Adipocyte (in vitro differentiated cells): ENCODE measurements around the gene BCAR1.

Experiments used
- DNase-seq: peaks from one replicate; pipeline ENCODE4 v3.0.0-alpha.2; 2015; ENCODE audit warnings: low read depth
- H3K27me3 ChIP-seq: replicated peaks from 2 replicates; pipeline ENCODE4 v1.7.0; 2013; ENCODE audit warnings: mild to moderate bottlenecking, low read length, moderate library complexity; ENCODE audit not compliant: control insufficient read depth, insufficient read depth
- H3K36me3 ChIP-seq: 2 replicates; pipeline ENCODE4 v1.7.0; 2013; ENCODE audit warnings: low read length, mild to moderate bottlenecking, moderate library complexity; ENCODE audit not compliant: control insufficient read depth, insufficient read depth, severe bottlenecking
- H3K4me1 ChIP-seq: 2 replicates; pipeline ENCODE4 v1.7.0; 2013; ENCODE audit warnings: mild to moderate bottlenecking, low read length, moderate library complexity; ENCODE audit not compliant: control insufficient read depth, insufficient read depth
- H3K4me3 ChIP-seq: 2 replicates; pipeline ENCODE4 v1.7.0; 2013; ENCODE audit warnings: mild to moderate bottlenecking, low read length, moderate library complexity
- H3K9ac ChIP-seq: 2 replicates; pipeline ENCODE4 v1.7.0; 2013; ENCODE audit warnings: mild to moderate bottlenecking, low read length, moderate library complexity
- H3K9me3 ChIP-seq: 2 replicates; pipeline ENCODE4 v1.7.0; 2013; ENCODE audit warnings: mild to moderate bottlenecking, low read length, moderate library complexity; ENCODE audit not compliant: control insufficient read depth

BCAR1 gene

DNA sequence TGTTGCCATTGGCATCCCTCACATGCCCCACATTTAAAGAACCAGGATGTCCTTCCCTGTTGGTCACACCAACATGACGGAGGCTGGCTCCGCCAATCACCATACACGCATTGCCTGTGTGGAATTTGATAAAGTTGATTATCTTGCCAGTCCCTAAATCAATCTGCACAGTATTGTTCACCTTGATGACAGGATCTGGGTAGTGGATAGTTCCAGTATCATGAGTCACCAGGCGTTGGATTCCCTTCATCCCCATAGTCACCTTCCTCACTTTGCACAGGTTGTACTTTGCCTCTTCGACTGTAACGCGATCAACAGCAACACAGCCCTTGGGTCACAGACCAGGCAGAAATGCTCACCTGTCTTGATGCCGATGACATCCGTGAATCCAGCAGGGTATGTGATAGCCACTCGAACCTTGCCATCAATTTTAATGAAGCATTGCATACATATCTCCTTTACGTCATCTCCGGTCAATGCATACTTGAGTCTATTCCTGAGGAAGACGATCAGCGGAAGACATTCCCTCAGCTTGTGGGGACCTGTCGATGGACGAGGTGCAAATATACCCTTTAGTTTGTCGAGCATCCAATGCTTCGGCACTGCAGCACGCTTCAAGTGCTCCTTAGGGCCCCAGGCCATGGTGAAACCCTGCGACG, 58.7 kb downstream of the BCAR1 start:
- Histone ChIP-seq H3K9ac (no peak overlapping the region), H3K4me1 (no peaks in the 10 kb centered on the region), H3K9me3 (peaks cover 23% of the 10 kb centered on the region), H3K4me3 (no peak overlapping the region), H3K27me3 (peaks cover 34% of the 10 kb centered on the region), H3K36me3 (no peaks in the 10 kb centered on the region)
- no peak for DNase-seq

GRCh38 chr16:75189638-75190245, 61.7 kb downstream of the BCAR1 start:
- Histone ChIP-seq H3K9me3 (peaks cover 13% of the 10 kb centered on the region), H3K9ac (no peak overlapping the region), H3K4me3 (no peak overlapping the region), H3K4me1 (no peaks in the 10 kb centered on the region), H3K36me3 (no peaks in the 10 kb centered on the region), H3K27me3 (peaks cover 17% of the 10 kb centered on the region)
- no peak for DNase-seq

DNA sequence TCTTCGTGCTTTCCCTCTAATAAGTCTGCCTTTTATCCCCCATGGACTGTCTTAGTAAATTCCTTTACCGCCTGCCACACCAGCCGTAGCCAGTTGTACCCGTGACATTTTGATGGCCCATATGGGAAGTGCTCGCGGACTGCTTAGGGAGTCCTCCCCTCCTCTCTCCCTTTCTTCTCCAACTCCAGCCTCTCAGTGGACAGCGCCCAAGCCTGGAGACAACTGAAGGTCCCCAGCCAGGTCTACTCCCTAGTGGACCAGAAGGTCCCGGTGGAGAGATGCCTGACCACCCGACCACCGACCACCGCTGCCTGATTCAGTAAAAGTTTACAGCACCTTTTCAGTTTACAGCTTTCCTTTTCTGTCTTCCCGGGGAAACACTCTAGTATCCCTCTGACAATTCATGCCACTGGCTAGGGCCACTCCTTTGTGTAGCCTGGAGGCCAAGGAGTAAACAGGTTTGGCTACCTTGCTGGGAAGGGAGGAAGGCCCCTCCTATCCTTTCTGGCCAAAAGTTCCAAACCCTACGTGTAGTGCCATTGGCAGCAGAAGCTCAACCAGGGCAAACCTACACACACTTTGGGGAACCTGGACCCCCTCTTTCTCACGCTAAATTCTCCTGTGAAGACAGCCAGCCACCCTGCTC, 62.5 kb downstream of the BCAR1 start:
- no peak overlapping the region for H3K9ac ChIP-seq
- H3K27me3 ChIP-seq: peaks cover 17% of the 10 kb centered on the region
- no peak for DNase-seq
- H3K4me1 ChIP-seq: no peaks in the 10 kb centered on the region
- peaks cover 13% of the 10 kb centered on the region for H3K9me3 ChIP-seq
- no peaks in the 10 kb centered on the region for H3K36me3 ChIP-seq
- no peak overlapping the region for H3K4me3 ChIP-seq

DNA sequence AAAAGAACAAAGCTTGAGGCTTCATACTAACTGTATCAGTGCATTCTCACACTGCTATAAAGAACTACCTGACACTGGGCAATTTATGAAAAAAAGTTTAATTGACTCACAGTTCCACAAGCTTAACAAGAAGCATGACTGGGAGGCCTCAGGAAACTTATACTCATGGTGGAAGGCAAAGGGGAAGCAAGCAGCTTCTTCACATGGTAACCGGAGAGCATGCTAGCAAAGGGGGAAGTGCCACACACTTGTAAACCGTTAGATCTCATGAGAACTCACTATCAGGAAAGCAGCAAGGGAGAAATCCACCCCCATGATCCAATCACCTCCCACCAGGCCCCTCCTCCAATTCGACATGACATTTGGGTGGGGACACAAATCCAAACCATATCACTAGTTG, 69.8 kb downstream of the BCAR1 start:
- no peaks in the 10 kb centered on the region for H3K36me3 ChIP-seq

DNA sequence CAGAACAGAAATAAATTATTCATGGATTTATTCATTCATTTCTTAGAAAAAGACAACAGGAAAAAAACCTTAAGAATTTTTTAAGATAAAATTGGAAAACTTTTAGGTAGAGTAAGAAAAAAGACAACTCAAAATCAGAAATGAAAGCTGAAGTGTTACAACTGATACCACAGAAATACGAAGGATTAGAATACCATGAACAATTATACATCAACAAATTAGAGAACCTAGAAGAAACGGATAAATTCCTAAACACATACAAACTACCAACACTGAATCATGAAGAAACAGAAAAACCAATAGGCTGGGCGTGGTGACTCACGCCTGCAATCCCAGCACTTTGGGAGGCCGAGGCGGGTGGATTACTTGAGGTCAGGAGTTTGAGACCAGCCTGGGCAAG, 72.2 kb downstream of the BCAR1 start:
- Histone ChIP-seq H3K4me1 (no peaks in the 10 kb centered on the region), H3K36me3 (no peaks in the 10 kb centered on the region), H3K4me3 (no peak overlapping the region), H3K27me3 (no peaks in the 10 kb centered on the region), H3K9me3 (peaks cover 63% of the 10 kb centered on the region), H3K9ac (no peak overlapping the region)
- no peak for DNase-seq

More for the DNA sequence above, 69.8 kb downstream of the BCAR1 start:
- Histone ChIP-seq H3K9me3 (peaks cover 43% of the 10 kb centered on the region), H3K4me1 (no peaks in the 10 kb centered on the region), H3K9ac (no peak overlapping the region), H3K27me3 (no peaks in the 10 kb centered on the region), H3K4me3 (no peak overlapping the region)
- DNase-seq: no peak
